Activated naive CD8-positive, alpha-beta T cell treated with anti-CD3 and anti-CD28 coated beads, Interleukin-2, amount 10 ng/mL, durations not matched to agents 7 days and 5 days (primary cell): ENCODE results near the gene ATP1A1. TPM values are rescaled to one million over a fixed set of nuclear protein-coding genes. Genes with fewer than 3 reads are reported as not detected.

Experiments
- ATAC-seq: fragments of 150-1000 bp; cut with Tn5 transposase; one replicate; pipeline ENCODE4 v1.10.0; 2021; ENCODE audit warnings: low read depth, moderate library complexity
- POLR2A ChIA-PET: fragments of 350-600 bp; sonication (Branson Sonifier 250); formaldehyde crosslinking; loops from one replicate; lab custom pipeline; 2021; ENCODE audit warnings: antibody characterized with exemption; lab: Charles Lee
- DNase-seq: peaks from one replicate; pipeline ENCODE4 v3.0.0; 2021
- H3K27ac Mint-ChIP-seq: one replicate; pipeline ENCODE4 v1.8.0; 2022; ENCODE audit warnings: mild to moderate bottlenecking, mixed read lengths
- H3K27me3 Mint-ChIP-seq: one replicate; pipeline ENCODE4 v1.8.0; 2022; ENCODE audit warnings: mild to moderate bottlenecking, moderate library complexity, mixed read lengths
- H3K36me3 Mint-ChIP-seq: one replicate; pipeline ENCODE4 v1.8.0; 2021; ENCODE audit warnings: mild to moderate bottlenecking, mixed read lengths
- H3K4me1 Mint-ChIP-seq: one replicate; pipeline ENCODE4 v1.8.0; 2021; ENCODE audit warnings: mixed read lengths
- H3K4me3 Mint-ChIP-seq: one replicate; pipeline ENCODE4 v1.8.0; 2022; ENCODE audit warnings: mild to moderate bottlenecking, moderate library complexity, mixed read lengths
- H3K9me3 Mint-ChIP-seq: one replicate; pipeline ENCODE4 v1.8.0; 2021; ENCODE audit warnings: mixed read lengths
- total RNA-seq, 2 experiments: library from RNA; stranded (reverse); gene quantifications; one replicate each; pipeline ENCODE4 v1.2.3, GENCODE V29; 2021

The ATP1A1 gene
- total RNA-seq, 2 experiments from 2014 or later: 193 to 195 TPM

DNA sequence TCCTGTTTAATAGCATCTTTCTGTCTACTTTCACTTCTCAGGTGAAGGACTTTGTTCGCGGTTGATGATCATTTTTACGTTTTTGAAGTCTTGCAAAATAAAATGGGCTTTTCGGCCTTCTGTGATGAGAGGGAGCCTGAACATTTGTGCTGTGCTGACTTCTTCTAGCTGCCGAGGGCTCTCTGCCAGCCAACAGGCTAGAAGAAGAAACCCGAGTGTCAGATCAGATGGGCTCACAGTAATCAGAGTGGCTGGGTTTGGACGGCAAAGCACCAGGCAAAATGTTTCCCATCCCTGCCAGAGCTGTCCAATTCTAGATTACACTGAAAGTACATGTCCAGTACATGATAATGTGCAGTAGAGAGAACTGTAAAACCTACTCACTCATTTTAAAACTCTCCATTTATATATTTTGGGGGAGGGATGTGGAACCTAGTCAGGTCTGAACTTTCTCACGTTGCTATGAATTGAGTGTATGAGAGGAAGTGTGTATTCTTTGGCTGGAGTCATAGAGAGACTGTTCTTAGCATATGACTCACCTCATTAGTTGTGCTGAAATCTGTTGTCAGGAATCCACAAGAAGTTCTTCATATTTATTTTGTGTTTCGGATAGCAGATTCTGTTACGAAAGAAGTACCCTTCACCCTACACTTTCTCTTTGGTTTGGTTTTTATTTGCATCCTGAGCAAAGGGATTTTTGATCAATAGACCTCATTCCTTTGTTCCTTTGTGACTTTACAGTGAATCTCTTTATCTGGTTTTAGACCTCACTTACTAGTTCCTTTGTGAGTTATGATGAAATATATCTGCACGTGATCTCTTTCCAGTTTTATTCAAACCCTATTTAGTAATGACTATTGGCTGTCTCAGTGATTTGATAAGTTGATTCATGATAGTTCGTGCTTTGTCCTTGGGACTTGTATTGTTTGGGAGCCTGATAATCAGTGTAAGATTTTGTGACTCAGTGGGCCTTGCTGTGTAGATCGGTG is 4.8 kb downstream of the ATP1A1 start:
- H3K27ac Mint-ChIP-seq: peak overlapping the region; percentile 91
- DNase-seq: peak; percentile 43
- peaks cover 11% of the 10 kb centered on the region for H3K36me3 Mint-ChIP-seq
- peak overlapping the region; percentile 86 for H3K4me3 Mint-ChIP-seq
- peaks cover 62% of the 10 kb centered on the region for H3K4me1 Mint-ChIP-seq
- ATAC-seq: peak; percentile 64
- H3K27me3 Mint-ChIP-seq: no peaks in the 10 kb centered on the region
- no peaks in the 10 kb centered on the region for H3K9me3 Mint-ChIP-seq
- POLR2A ChIA-PET: interaction anchor here (0.7 kb wide), 1 partner anchor 40 kb away, joined by 4 read pairs; no protein-coding TSS in a partner anchor

DNA sequence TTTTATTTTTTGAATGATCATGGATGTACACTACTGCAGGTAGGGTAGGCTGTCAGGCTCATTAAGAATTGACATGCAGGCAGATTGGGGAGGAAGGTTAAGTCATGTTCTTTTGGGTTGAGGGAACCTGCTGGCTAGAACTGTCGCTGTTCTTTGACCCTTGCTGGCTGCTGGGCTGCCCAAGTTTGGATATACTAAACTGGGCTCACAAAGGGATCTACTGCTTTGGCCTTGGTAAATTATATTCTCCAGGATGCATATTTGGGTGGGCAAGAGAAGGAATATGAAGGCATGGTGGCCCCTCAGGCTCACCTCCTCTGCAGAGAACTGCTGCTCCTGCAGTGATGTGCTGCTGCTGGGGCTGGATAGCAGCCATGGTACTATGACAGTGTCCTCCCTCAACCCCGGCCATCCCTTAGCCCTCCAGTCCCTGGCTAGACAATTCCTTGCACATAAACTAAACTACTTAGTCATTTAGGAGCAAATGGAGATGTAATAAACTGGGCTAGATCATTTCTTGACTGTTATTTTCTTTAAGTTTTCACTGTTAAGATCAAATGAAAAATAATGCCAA is 6.1 kb downstream of the ATP1A1 start:
- H3K4me1 Mint-ChIP-seq: peaks cover 65% of the 10 kb centered on the region
- DNase-seq (no peak), ATAC-seq (no peak)
- H3K36me3 Mint-ChIP-seq: peaks cover 11% of the 10 kb centered on the region
- H3K9me3 Mint-ChIP-seq: no peaks in the 10 kb centered on the region
- H3K27me3 Mint-ChIP-seq: no peaks in the 10 kb centered on the region
- peak overlapping the region; percentile 91 for H3K27ac Mint-ChIP-seq
- H3K4me3 Mint-ChIP-seq: peak overlapping the region; percentile 50
- POLR2A ChIA-PET: no interaction called here

DNA sequence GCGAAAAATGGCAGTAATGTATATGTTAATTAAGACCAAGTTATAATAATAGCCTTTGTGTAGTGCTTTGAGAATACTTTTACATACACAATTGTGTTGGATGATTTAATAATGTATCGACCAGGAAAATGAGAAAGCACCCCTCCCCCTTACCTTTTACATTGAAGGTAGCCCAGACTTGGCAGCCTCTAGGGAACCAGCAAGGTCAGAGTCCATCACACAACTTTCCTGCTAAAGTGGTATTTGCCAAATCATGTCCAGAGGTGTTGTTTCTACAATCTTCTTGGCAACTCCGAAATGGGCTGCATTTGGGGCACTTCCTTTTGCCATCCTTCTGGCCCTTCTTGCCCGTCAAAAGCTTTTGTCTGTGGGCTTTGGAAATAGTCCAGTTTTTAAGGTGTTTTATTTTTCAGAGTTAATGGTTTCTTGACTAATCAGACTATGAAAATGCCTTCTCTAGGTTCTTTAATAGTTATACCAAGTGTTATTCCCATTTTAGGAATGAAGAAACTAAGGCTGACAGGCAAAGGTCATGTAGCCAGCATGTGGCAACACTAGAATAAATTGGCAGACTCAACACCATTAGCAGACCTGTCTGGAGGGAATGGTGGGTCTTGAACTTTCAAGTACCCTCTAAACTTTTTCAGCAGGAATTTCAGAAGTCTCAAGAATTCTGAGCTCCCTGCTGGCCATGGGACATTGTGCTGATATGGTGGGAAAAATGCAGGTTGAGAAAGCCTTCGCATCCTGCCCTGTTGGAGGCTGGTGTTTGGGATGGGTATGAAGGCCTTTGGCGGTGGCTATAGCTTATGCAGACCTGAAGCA is 6.8 kb downstream of the ATP1A1 start:
- H3K4me1 Mint-ChIP-seq: peaks cover 59% of the 10 kb centered on the region
- no peak overlapping the region for H3K4me3 Mint-ChIP-seq
- ATAC-seq (no peak), DNase-seq (no peak)
- H3K9me3 Mint-ChIP-seq: no peaks in the 10 kb centered on the region
- H3K27ac Mint-ChIP-seq: no peak overlapping the region
- H3K36me3 Mint-ChIP-seq: peaks cover 14% of the 10 kb centered on the region
- H3K27me3 Mint-ChIP-seq: no peaks in the 10 kb centered on the region
- POLR2A ChIA-PET: interaction anchor here (2.2 kb wide), 1 partner anchor 38 kb away, joined by 7 read pairs; no protein-coding TSS in a partner anchor

DNA sequence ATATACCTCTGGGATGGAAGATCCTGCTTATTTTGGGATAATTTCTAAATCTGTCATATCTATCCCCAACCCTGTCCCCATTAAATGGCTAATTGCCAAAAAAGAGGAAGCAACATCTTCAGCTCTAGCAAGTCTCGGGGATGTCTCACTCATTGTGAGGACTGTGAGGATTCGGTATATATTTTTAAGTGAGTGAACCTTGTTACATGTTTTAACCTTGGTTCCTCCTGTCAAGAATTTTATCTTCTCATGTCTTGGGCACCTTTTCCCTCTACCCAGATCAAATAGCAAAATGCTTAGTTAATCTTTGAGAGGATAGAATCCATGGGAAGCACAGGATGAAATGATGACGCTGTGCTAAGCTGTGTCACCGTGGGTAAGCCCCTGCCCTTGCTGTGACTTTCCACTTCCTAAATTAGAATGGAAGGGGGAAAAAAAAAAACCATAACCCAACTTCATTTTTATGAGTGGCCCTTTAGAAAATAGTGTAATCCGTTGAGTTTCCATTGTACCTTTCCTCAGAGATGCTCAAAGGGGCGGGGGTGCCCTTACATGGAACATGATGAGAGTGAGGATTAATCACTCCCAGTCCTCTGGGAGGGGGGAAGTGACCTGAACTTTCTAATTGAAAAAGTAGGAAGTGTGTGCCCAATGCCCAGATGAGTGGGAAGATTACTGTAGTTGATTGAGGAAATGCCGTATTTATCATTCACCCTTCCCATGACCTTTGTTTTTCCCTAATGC is 7.6 kb downstream of the ATP1A1 start:
- ATAC-seq (no peak), DNase-seq (no peak)
- Mint-ChIP-seq H3K36me3 (peaks cover 20% of the 10 kb centered on the region), H3K27me3 (no peaks in the 10 kb centered on the region), H3K4me3 (no peak overlapping the region), H3K9me3 (no peaks in the 10 kb centered on the region), H3K27ac (no peak overlapping the region), H3K4me1 (peaks cover 53% of the 10 kb centered on the region)
- POLR2A ChIA-PET: interaction anchor here (2.2 kb wide), 1 partner anchor 37 kb away, joined by 7 read pairs; no protein-coding TSS in a partner anchor

DNA sequence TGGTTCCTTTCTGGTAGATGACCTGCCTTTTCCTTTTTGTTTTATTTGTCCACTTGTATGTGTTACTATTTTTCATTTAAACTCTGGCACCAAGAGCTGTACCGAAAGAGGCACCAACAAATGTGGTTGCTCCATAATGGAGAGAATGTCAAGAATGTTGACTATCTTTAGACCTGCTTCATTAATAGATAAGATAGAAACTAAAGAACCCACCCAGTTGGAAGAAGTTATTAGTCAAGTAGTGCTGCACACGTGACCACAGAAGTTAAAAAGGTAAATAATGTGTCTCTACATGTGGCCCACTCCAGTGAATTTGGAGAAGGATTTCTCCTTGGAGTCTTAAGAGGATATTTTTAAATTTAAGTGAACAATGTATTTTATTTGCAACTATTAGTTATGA is 9.3 kb downstream of the ATP1A1 start:
- no peaks in the 10 kb centered on the region for H3K9me3 Mint-ChIP-seq
- DNase-seq: no peak
- H3K27ac Mint-ChIP-seq: no peak overlapping the region
- H3K36me3 Mint-ChIP-seq: peaks cover 28% of the 10 kb centered on the region
- POLR2A ChIA-PET: no interaction called here
- ATAC-seq: no peak
- H3K4me3 Mint-ChIP-seq: no peak overlapping the region
- H3K27me3 Mint-ChIP-seq: no peaks in the 10 kb centered on the region
- H3K4me1 Mint-ChIP-seq: peaks cover 44% of the 10 kb centered on the region

DNA sequence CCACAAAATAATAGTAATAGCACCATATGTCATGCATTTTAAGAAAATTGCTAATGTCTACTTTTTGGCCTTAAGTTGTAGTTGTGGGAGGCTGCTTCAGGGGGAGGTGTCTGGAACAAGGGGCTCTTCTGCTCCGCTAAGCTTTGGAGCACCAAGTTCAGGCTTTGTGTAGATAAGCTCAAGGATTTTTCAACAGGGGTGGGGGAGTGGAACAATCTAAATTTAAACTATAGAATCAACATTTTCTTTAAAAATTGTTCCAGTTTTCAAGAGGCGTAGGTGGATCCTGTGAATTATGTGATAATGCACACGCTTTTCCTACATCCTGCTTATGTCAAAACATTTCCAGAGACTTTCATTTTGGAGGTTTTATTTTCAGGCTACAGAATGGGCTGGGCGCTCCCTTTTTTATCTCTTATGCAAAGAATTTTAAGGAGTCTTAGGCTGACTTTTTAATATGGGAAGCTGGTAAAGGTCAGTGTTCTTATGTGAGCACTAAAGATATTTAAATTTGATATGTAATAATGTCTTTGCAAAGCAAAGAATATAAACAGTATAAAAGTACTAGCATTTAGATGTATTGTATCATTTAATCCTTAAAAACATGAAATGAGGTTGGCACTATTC is 9.9 kb downstream of the ATP1A1 start:
- no peak overlapping the region for H3K27ac Mint-ChIP-seq
- no peaks in the 10 kb centered on the region for H3K9me3 Mint-ChIP-seq
- no peak for ATAC-seq
- no peak overlapping the region for H3K4me3 Mint-ChIP-seq
- H3K36me3 Mint-ChIP-seq: peaks cover 33% of the 10 kb centered on the region
- peaks cover 48% of the 10 kb centered on the region for H3K4me1 Mint-ChIP-seq
- POLR2A ChIA-PET: no interaction called here
- H3K27me3 Mint-ChIP-seq: no peaks in the 10 kb centered on the region
- DNase-seq: no peak

DNA sequence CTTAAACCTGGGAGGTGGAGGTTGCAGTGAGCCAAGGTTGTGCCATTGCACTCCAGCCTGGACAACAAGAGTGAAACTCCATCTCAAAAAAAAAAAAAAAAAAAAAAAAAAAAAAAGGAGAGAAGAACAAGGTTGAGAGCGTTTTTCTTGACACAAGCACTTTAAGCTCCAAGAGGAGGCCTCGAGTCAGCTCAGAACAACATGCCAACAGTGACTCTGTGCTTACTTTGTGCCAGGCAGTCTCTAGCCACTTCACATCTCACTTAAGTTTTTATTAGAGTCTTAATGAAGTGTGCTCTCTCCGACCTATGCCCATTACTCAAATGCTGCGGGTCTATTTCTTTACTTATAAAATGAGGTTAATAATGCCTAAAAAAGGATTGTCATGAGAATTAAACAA is 13.0 kb downstream of the ATP1A1 start:
- DNase-seq (no peak), ATAC-seq (no peak)
- Mint-ChIP-seq H3K27ac (no peak overlapping the region), H3K4me3 (no peak overlapping the region), H3K27me3 (no peaks in the 10 kb centered on the region), H3K4me1 (peaks cover 40% of the 10 kb centered on the region), H3K9me3 (no peaks in the 10 kb centered on the region), H3K36me3 (peaks cover 43% of the 10 kb centered on the region)
- POLR2A ChIA-PET: interaction anchor here (0.6 to 0.7 kb wide), 2 partner anchors 119 to 274 kb away, joined by 3 to 6 read pairs; no protein-coding TSS in a partner anchor

DNA sequence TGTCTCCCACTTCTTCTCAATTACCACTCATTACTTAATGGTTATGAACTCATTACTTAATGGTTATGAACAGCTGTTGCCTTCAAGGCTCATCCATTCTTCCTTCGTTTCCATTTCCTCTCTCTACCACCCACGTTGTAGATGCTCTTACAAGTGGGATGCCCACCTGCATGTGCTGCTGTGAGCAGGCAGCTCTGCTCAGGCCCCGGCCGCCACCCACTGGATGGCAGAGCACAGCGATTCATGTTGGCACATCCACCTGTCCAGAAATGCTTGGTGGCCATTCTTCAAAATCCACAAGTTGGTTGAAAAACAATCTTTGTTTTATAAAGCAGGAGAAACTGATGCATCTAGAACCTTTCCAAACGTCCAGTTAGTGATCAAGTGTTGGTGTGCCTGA is 14.5 kb downstream of the ATP1A1 start:
- ATAC-seq (no peak), DNase-seq (no peak)
- Mint-ChIP-seq H3K27me3 (no peaks in the 10 kb centered on the region), H3K27ac (no peak overlapping the region), H3K4me3 (no peak overlapping the region), H3K36me3 (peaks cover 46% of the 10 kb centered on the region), H3K4me1 (peaks cover 40% of the 10 kb centered on the region), H3K9me3 (no peaks in the 10 kb centered on the region)
- POLR2A ChIA-PET: interaction anchor here (0.7 kb wide), 1 partner anchor 201 kb away, joined by 3 read pairs; no protein-coding TSS in a partner anchor

DNA sequence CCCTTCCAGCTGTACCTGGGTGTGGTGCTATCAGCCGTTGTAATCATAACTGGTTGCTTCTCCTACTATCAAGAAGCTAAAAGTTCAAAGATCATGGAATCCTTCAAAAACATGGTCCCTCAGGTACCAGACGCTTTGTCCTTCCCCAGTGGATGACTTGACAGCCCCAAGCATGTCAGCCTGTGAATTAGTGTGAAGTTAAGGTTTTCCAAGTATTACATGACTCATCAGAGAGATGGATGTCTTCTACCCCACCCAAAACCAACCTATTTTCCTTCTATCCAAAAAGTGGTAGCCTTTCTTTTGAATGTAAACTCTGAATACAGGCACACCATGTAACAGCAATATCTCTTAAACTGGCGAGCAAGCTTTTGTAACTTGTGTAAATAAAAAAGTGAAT is 15.1 kb downstream of the ATP1A1 start:
- Mint-ChIP-seq H3K4me1 (peaks cover 39% of the 10 kb centered on the region), H3K4me3 (no peak overlapping the region), H3K36me3 (peaks cover 47% of the 10 kb centered on the region), H3K9me3 (no peaks in the 10 kb centered on the region), H3K27ac (no peak overlapping the region), H3K27me3 (no peaks in the 10 kb centered on the region)
- ATAC-seq (no peak), DNase-seq (no peak)
- POLR2A ChIA-PET: interaction anchor here (1.3 kb wide), 1 partner anchor 12 kb away, joined by 3 read pairs; no protein-coding TSS in a partner anchor

DNA sequence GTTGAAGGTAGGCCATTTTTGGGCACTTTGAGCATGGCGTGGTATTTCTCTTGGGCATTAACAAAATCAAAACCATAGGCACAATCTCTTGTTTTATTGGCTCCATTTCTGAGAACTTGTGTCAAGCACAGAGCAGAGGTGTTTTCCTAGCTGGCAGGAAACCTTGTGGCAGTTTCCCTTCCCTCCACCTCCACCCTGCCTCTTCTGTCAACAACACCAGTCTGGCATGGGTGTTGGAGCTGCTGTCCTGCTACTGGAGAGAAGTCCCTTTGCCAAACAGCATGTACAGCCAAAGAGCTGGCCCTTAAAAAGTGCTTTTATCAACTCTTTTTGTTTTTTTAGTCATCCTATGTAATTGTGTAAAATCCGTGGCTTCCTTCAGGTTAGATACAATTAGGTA is 16.0 kb downstream of the ATP1A1 start:
- Mint-ChIP-seq H3K27ac (peak overlapping the region; percentile 11), H3K36me3 (peaks cover 47% of the 10 kb centered on the region), H3K4me3 (no peak overlapping the region), H3K27me3 (no peaks in the 10 kb centered on the region), H3K4me1 (peaks cover 36% of the 10 kb centered on the region), H3K9me3 (no peaks in the 10 kb centered on the region)
- DNase-seq (no peak), ATAC-seq (no peak)
- POLR2A ChIA-PET: interaction anchor here (1.3 kb wide), 1 partner anchor 13 kb away, joined by 3 read pairs; no protein-coding TSS in a partner anchor

DNA sequence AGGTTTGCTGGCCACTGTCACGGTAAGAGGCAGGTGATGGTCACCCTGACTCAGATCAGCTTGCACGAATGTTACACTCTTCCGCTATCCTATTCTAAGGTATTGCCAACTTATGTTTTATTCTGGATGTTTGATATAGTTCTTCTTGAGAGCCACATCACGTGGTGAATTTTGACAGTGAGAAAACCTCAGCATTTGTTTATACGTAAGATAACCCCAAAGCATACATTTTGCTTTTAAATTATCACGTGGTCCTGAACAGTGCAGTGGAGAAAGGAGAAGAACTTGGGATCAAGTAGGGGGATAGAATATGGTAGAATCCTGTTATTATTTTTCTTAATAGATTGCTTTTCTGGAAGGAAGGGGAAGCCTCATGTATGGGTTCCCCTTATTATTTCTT is 16.6 kb downstream of the ATP1A1 start:
- POLR2A ChIA-PET: no interaction called here
- no peak for ATAC-seq
- Mint-ChIP-seq H3K9me3 (no peaks in the 10 kb centered on the region), H3K27ac (peak overlapping the region; percentile 52), H3K4me3 (no peak overlapping the region), H3K4me1 (peaks cover 36% of the 10 kb centered on the region), H3K36me3 (peaks cover 46% of the 10 kb centered on the region), H3K27me3 (no peaks in the 10 kb centered on the region)
- no peak for DNase-seq

DNA sequence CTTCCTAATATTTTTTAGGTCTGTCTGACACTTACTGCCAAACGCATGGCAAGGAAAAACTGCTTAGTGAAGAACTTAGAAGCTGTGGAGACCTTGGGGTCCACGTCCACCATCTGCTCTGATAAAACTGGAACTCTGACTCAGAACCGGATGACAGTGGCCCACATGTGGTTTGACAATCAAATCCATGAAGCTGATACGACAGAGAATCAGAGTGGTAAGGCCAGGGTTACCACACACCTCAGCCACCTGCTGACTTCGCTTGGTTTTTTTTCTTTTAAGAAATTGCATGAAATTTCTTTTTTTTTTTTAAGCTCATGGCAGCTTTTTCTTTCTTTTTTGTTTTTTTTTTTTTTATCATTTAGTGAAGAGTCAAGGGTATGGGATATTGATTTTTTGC is 17.2 kb downstream of the ATP1A1 start:
- Mint-ChIP-seq H3K36me3 (peaks cover 44% of the 10 kb centered on the region), H3K4me3 (no peak overlapping the region), H3K9me3 (no peaks in the 10 kb centered on the region), H3K27me3 (no peaks in the 10 kb centered on the region), H3K27ac (no peak overlapping the region), H3K4me1 (peaks cover 36% of the 10 kb centered on the region)
- ATAC-seq: peak; percentile 66
- POLR2A ChIA-PET: no interaction called here
- DNase-seq: no peak
